Measurements from ENCODE around the gene FBN2.
A peak's percentile ranks its signal among the peaks of the same experiment; 100 is the strongest.
"Not testable (repeated sequence)": the region's sequence is repeated elsewhere in the genome, so short reads cannot be mapped to it uniquely, and the experiment has no call there.

FBN2 gene

GRCh38 chr5:128522336-128522735 lies 15.7 kb downstream of the FBN2 start:
- H3K36me3 ChIP-seq = no peaks in the 10 kb centered on the region
- no peaks in the 10 kb centered on the region for H4K20me1 ChIP-seq
- H3K4me3 ChIP-seq = no peak overlapping the region
- H3K27me3 ChIP-seq = no peaks in the 10 kb centered on the region
- no peak for TF ChIP-seq Cebpa-rat (IDR thresholded peaks at IDR 0.05)
- no peak overlapping the region for H3K9ac ChIP-seq
- no peak overlapping the region for H3K27ac ChIP-seq
- H3K9me3 ChIP-seq (replicated peaks in 1 of 11) = no peaks in the 10 kb centered on the region
- H3K4me1 ChIP-seq = peaks cover 0 to 5% (median 0%) of the 10 kb centered on the region in 10 experiments; a peak in 5 of 20 replicates
- H3K4me2 ChIP-seq = peak overlapping the region in 4 of 11 experiments; percentile 18 to 39 (median 29); a peak in 5 of 22 replicates

GRCh38 chr5:128519827-128520226 lies 18.2 kb downstream of the FBN2 start:
- Histone ChIP-seq H3K36me3 (no peaks in the 10 kb centered on the region), H3K9ac (no peak overlapping the region)

GRCh38 chr5:128516978-128517377 lies 21.1 kb downstream of the FBN2 start:
- no peak overlapping the region for H3K27ac ChIP-seq
- no peak overlapping the region for H3K9ac ChIP-seq
- no peaks in the 10 kb centered on the region for H3K27me3 ChIP-seq
- no peak for TF ChIP-seq Cebpa-rat (IDR thresholded peaks at IDR 0.05)
- no peaks in the 10 kb centered on the region; a peak in 2 of 20 replicates for H3K4me1 ChIP-seq
- no peaks in the 10 kb centered on the region for H4K20me1 ChIP-seq
- no peaks in the 10 kb centered on the region for H3K36me3 ChIP-seq
- H3K4me2 ChIP-seq = no peak overlapping the region
- H3K9me3 ChIP-seq (replicated peaks in 1 of 11) = no peaks in the 10 kb centered on the region
- no peak overlapping the region for H3K4me3 ChIP-seq

More at GRCh38 chr5:128519827-128520226, 18.2 kb downstream of the FBN2 start:
- Histone ChIP-seq H3K27me3 (no peaks in the 10 kb centered on the region), H3K27ac (no peak overlapping the region), H3K9me3 (replicated peaks in 1 of 11) (no peaks in the 10 kb centered on the region), H3K4me2 (no peak overlapping the region), H4K20me1 (no peaks in the 10 kb centered on the region), H3K4me1 (peaks cover 0 to 5% (median 0%) of the 10 kb centered on the region in 10 experiments; a peak in 5 of 20 replicates), H3K4me3 (no peak overlapping the region)
- TF ChIP-seq Cebpa-rat (IDR thresholded peaks at IDR 0.05) = no peak

GRCh38 chr5:128513806-128514205 lies 24.2 kb downstream of the FBN2 start:
- no peak overlapping the region for H3K4me2 ChIP-seq
- no peaks in the 10 kb centered on the region for H3K4me1 ChIP-seq
- H3K36me3 ChIP-seq = no peaks in the 10 kb centered on the region
- no peaks in the 10 kb centered on the region for H4K20me1 ChIP-seq
- no peaks in the 10 kb centered on the region for H3K9me3 ChIP-seq (replicated peaks in 1 of 11)
- H3K4me3 ChIP-seq = no peak overlapping the region
- H3K9ac ChIP-seq = no peak overlapping the region
- H3K27ac ChIP-seq = no peak overlapping the region
- no peaks in the 10 kb centered on the region for H3K27me3 ChIP-seq
- no peak for TF ChIP-seq Cebpa-rat (IDR thresholded peaks at IDR 0.05)

- Histone ChIP-seq H3K9me3 (replicated peaks in 1 of 11) (no peaks in the 10 kb centered on the region), H3K27ac (no peak overlapping the region), H3K4me3 (no peak overlapping the region), H3K4me2 (no peak overlapping the region), H3K4me1 (no peaks in the 10 kb centered on the region), H3K36me3 (no peaks in the 10 kb centered on the region), H3K9ac (no peak overlapping the region), H4K20me1 (no peaks in the 10 kb centered on the region), H3K27me3 (no peaks in the 10 kb centered on the region)
- TF ChIP-seq Cebpa-rat (IDR thresholded peaks at IDR 0.05) = no peak
Measured at GRCh38 chr5:128512894-128513293, 25.2 kb downstream of the FBN2 start.

GRCh38 chr5:128506643-128507042 lies 31.4 kb downstream of the FBN2 start:
- Histone ChIP-seq H3K27ac (no peak overlapping the region), H4K20me1 (no peaks in the 10 kb centered on the region), H3K9ac (no peak overlapping the region), H3K4me2 (no peak overlapping the region), H3K4me1 (no peaks in the 10 kb centered on the region), H3K9me3 (replicated peaks in 1 of 11) (peaks cover 17 to 27% (median 24%) of the 10 kb centered on the region in 11 experiments), H3K4me3 (no peak overlapping the region), H3K36me3 (no peaks in the 10 kb centered on the region; a peak in 1 of 22 replicates), H3K27me3 (no peaks in the 10 kb centered on the region)
- no peak for TF ChIP-seq Cebpa-rat (IDR thresholded peaks at IDR 0.05)

GRCh38 chr5:128503727-128504126 lies 34.3 kb downstream of the FBN2 start:
- H3K4me1 ChIP-seq, H4K20me1 ChIP-seq, H3K27me3 ChIP-seq, H3K27ac ChIP-seq, H3K9ac ChIP-seq, H3K36me3 ChIP-seq, H3K4me2 ChIP-seq, H3K4me3 ChIP-seq: not testable (repeated sequence)
- H3K9me3 ChIP-seq (replicated peaks in 1 of 11) = peaks cover 17 to 27% (median 24%) of the 10 kb centered on the region in 11 experiments

- Histone ChIP-seq H3K4me2 (no peak overlapping the region), H3K4me1 (no peaks in the 10 kb centered on the region), H4K20me1 (no peaks in the 10 kb centered on the region), H3K36me3 (no peaks in the 10 kb centered on the region; a peak in 1 of 22 replicates), H3K9ac (no peak overlapping the region), H3K27ac (no peak overlapping the region), H3K9me3 (replicated peaks in 1 of 11) (peaks cover 7 to 24% (median 18%) of the 10 kb centered on the region in 11 experiments), H3K27me3 (no peaks in the 10 kb centered on the region), H3K4me3 (no peak overlapping the region)
- no peak for TF ChIP-seq Cebpa-rat (IDR thresholded peaks at IDR 0.05)
Measured at GRCh38 chr5:128498844-128499455, 39.1 kb downstream of the FBN2 start.

GRCh38 chr5:128494516-128494915 lies 43.5 kb downstream of the FBN2 start:
- peaks cover 0 to 15% (median 6%) of the 10 kb centered on the region in 11 experiments; a peak in 10 of 22 replicates for H3K9me3 ChIP-seq (replicated peaks in 1 of 11)
- no peak overlapping the region for H3K9ac ChIP-seq
- H4K20me1 ChIP-seq = no peaks in the 10 kb centered on the region
- H3K36me3 ChIP-seq = no peaks in the 10 kb centered on the region
- H3K4me3 ChIP-seq = no peak overlapping the region
- no peak overlapping the region for H3K27ac ChIP-seq
- no peaks in the 10 kb centered on the region for H3K27me3 ChIP-seq
- no peak for TF ChIP-seq Cebpa-rat (IDR thresholded peaks at IDR 0.05)
- no peak overlapping the region for H3K4me2 ChIP-seq
- H3K4me1 ChIP-seq = 0 out of 20 replicates have a peak, but pooled peaks cover 0 to 6% (median 0%) of the 10 kb centered on the region in 10 experiments

GRCh38 chr5:128493657-128494329 lies 44.3 kb downstream of the FBN2 start:
- Histone ChIP-seq H3K27me3 (no peaks in the 10 kb centered on the region), H3K4me3 (no peak overlapping the region), H3K9me3 (replicated peaks in 1 of 11) (peaks cover 0 to 15% (median 6%) of the 10 kb centered on the region in 11 experiments; a peak in 10 of 22 replicates), H3K27ac (no peak overlapping the region), H4K20me1 (no peaks in the 10 kb centered on the region), H3K4me1 (0 out of 20 replicates have a peak, but pooled peaks cover 0 to 6% (median 0%) of the 10 kb centered on the region in 10 experiments), H3K36me3 (no peaks in the 10 kb centered on the region), H3K4me2 (no peak overlapping the region), H3K9ac (no peak overlapping the region)
- TF ChIP-seq Cebpa-rat (IDR thresholded peaks at IDR 0.05) = no peak

All from BLaER1 treated with 17β-estradiol and CSF1 and Interleukin-3, amounts not matched to agents 10 nM and 100 nM (cell line).